ENCODE data around the gene IRF2BPL. TPM values are rescaled to one million over a fixed set of nuclear protein-coding genes. Genes with fewer than 3 reads are reported as not detected.

The IRF2BPL gene
- total and polyA plus RNA-seq, 2 of the 8 experiments (the other 6 are each of a cell fraction or from before 2014, with no cell fraction given), result 18.8 to 57.0 TPM

- TF ChIP-seq POU5F1 (IDR thresholded peaks at IDR 0.05; ENCODE audit: low read depth, low read length) (no peak), SIRT6 (IDR thresholded peaks at IDR 0.05; ENCODE audit: low read length) (no peak), ATF3 (IDR thresholded peaks at IDR 0.05; ENCODE audit: insufficient read depth, low read depth, low read length) (no peak)
Observed at GRCh38 chr14:76984787-76985375, 43.6 kb downstream of the IRF2BPL start (continued).
